ENCODE measurements around the gene IGSF21. TPM values are rescaled to one million over a fixed set of nuclear protein-coding genes. Genes with fewer than 3 reads are reported as not detected.

IGSF21 gene
- total RNA-seq, 1 donor from 2014 or later, result 1.8 TPM

- intact Hi-C loops (cut with DNase I), result no loop called here
- DNase-seq, result no peak
- H3K4me3 ChIP-seq, result no peak overlapping the region
- no peak for TF ChIP-seq CTCF (IDR thresholded peaks at IDR 0.05)
- no peaks in the 10 kb centered on the region for H3K36me3 ChIP-seq
- peaks cover 6% of the 10 kb centered on the region for H3K27me3 ChIP-seq (ENCODE audit: low read depth)
- no peak for ATAC-seq
- no peaks in the 10 kb centered on the region for H3K4me1 ChIP-seq
- peaks cover 7% of the 10 kb centered on the region for H3K9me3 ChIP-seq
- H3K27ac ChIP-seq, result no peak overlapping the region
Measured at GRCh38 chr1:18422076-18422777, 314.6 kb downstream of the IGSF21 start.

GRCh38 chr1:18422954-18423353 is 315.4 kb downstream of the IGSF21 start:
- H3K4me3 ChIP-seq, result no peak overlapping the region
- no peak for ATAC-seq
- H3K9me3 ChIP-seq, result peaks cover 13% of the 10 kb centered on the region
- H3K4me1 ChIP-seq, result no peaks in the 10 kb centered on the region
- intact Hi-C loops (cut with DNase I), result no loop called here
- H3K36me3 ChIP-seq, result no peaks in the 10 kb centered on the region
- H3K27ac ChIP-seq, result no peak overlapping the region
- DNase-seq, result no peak
- peaks cover 6% of the 10 kb centered on the region for H3K27me3 ChIP-seq (ENCODE audit: low read depth)
- TF ChIP-seq CTCF (IDR thresholded peaks at IDR 0.05), result no peak

- intact Hi-C loops (cut with DNase I), result no loop called here
- no peak for ATAC-seq
Measured at GRCh38 chr1:18426580-18426979, 319.0 kb downstream of the IGSF21 start.

More at GRCh38 chr1:18426580-18426979, 319.0 kb downstream of the IGSF21 start:
- peaks cover 12% of the 10 kb centered on the region for H3K27me3 ChIP-seq (ENCODE audit: low read depth)
- no peak overlapping the region for H3K4me3 ChIP-seq
- TF ChIP-seq CTCF (IDR thresholded peaks at IDR 0.05), result no peak
- no peak for DNase-seq
- H3K27ac ChIP-seq, result no peak overlapping the region
- H3K9me3 ChIP-seq, result peaks cover 13% of the 10 kb centered on the region
- no peaks in the 10 kb centered on the region for H3K36me3 ChIP-seq
- H3K4me1 ChIP-seq, result no peaks in the 10 kb centered on the region
